SH-SY5Y (cell line): ENCODE results near the gene GID4.

Experiments
- GATA2 ChIP-seq: IDR thresholded peaks from 2 replicates; pipeline ENCODE4 v1.6.1; 2011; ENCODE audit warnings: mild to moderate bottlenecking, low read depth, low read length
- GATA3 ChIP-seq: IDR thresholded peaks from 2 replicates; pipeline ENCODE4 v1.6.1; 2011; ENCODE audit warnings: low read depth, mild to moderate bottlenecking, low read length, moderate library complexity

- no peak for TF ChIP-seq GATA2
- no peak for TF ChIP-seq GATA3
These were observed 33.7 kb upstream of the GID4 start for GRCh38 chr17:18005496-18005895.
